NCI-H1092 treated with DMSO at 0.1 percent for 48 hours (cell line): ENCODE results near the gene MRPL20.
"Not testable (repeated sequence)": the region's sequence is repeated elsewhere in the genome, so short reads cannot be mapped to it uniquely, and the experiment has no call there.

Experiments
- DNase-seq: peaks from one replicate; lab custom pipeline; 2025; lab: John Stamatoyannopoulos, UW

MRPL20 gene

DNA sequence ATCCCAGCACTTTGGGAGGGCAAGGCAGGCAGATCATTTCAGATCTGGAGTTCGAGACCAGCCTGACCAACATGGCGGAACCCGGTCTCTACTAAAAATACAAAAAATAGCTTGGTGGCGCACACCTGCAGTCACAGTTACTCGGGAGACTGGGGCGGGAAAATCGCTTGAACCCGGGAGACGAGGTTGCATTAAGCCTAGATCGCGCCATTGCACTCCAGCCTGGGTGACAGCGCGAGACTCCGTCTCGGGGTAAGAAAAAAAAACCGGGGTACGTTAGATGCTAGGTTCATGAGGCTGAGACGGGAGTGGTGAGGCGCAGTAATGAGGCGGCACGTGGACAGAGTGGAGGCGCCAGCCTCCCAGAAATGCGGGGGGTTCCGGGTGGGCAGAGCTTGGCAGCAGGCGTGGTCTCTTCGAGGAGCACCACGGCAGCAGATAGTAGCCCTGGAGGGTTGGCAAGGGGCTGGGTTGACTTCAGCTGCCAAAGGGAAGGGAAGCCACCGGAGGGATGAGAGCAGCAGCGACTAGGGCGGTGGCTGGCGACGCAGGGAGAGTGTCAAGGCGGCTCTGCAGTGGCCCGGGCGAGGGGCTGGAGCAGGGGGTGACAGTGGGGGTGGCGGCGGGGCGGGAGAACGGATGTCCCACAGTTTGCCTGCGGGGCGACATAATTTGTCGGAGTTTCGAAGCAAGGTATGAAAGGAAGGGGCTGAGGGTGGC lies 832 bp downstream of the MRPL20 start:
- DNase-seq, result no peak

DNA sequence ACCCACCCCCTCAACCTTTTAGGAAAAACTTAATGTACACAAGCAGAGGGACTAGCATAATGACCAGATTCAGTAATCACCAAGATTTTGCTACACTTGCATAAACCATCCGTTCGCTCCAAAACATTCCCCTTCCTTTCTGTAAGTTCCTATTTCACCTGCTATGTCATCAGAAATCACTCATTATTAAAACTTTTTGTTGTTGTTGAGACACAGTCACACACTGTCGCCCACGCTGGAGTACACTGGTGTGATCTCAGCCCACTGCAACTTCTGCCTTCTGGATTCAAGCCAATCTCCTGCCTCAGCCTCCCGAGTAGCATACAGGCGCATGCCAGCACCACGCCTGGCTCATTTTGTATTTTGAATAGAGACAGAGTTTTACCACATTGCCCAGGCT lies 3.4 kb downstream of the MRPL20 start:
- no peak for DNase-seq

DNA sequence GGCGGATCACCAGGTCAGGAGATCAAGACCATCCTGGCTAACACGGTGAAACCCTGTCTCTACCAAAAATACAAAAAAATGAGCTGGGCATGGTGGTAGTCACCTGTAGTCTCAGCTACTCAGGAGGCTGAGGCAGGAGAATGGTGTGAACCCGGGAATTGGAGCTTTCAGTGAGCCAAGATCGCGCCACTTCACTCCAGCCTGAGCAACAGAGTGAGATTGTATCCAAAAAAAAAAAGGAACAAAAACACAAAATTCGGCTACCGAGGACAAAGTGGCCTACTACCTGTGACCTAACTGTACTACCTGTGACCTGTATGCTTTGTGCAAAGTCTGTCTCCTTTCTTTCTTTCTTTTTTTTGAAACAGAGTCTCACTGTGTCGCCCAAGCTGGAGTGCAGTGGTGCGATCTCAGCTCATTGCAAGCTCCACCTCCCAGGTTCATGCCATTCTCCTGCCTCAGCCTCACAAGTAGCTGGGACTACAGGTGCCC lies 4.1 kb downstream of the MRPL20 start:
- not testable (repeated sequence) for DNase-seq

- no peak for DNase-seq
These were observed 4.8 kb downstream of the MRPL20 start for GRCh38 chr1:1402072-1402900.

DNA sequence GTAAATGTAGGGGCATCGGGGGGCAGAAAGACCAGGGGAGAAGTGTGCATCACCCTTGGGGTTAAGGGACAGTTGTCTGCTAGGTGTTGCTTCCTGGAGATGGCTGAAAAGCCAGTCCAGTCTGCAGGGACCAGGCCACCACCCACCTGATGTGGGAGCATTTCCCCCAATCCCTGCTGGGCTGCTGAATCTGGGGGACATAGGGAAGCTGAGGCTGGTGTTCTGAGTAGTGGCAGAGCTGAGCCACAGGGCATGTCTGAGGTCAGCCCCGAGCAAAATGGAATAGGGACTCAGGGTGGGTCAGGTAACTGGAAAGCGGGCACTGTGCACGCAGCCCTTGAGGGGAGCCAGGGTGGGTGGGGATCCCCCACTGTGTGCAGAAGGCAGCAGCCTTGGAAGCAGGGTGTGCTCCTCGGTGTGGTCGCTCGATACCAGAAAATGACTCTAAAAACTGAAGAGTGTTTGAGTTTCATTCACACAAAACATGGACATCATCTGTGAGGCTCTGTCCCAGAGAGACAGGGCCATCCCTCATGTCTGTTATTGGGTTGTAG lies 5.6 kb downstream of the MRPL20 start:
- no peak for DNase-seq

DNA sequence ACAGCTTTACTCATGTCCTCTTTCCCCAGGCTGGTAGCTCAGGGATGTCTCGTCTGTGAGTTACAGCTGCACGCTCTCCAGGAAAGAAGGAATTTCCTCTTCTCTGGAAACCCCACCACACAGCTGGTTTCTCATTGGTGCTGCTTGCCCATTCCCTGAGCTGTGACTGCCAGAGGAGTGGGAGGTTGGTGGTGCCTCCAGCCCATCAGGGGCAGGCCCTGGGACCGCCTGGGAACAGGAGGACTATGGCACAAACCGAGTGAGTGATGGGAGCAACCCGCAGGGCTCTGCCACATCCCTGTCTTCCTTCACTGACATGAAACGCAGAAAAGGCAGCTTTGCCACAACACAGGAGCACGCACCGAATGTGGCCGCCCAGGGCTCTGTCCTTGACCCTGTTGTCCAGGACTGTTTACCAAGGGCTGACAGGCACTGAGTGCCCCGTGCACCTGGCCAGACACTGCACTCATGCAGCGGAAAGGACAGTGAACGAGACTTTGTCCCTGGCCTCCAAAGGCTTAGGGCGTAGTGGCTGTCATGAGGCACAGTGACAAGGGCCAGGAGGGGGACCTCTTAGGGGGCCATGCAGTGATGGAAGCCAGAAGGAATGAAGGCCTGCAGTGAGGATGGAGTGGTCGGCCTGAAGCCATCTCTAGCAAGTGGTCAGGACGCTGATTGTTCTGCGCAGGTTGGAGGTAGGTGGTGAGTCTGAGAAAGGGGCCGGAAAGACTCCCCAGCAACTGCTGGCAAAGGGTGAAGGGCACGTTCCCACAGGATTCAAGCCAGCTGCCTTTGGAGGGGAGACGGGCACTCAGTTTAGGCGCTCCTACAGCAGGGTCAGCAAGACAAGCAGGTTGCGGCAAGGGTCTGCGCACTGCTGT lies 6.3 kb downstream of the MRPL20 start:
- DNase-seq, result no peak

GRCh38 chr1:1399872-1400575 lies 7.1 kb downstream of the MRPL20 start:
- DNase-seq, result no peak

DNA sequence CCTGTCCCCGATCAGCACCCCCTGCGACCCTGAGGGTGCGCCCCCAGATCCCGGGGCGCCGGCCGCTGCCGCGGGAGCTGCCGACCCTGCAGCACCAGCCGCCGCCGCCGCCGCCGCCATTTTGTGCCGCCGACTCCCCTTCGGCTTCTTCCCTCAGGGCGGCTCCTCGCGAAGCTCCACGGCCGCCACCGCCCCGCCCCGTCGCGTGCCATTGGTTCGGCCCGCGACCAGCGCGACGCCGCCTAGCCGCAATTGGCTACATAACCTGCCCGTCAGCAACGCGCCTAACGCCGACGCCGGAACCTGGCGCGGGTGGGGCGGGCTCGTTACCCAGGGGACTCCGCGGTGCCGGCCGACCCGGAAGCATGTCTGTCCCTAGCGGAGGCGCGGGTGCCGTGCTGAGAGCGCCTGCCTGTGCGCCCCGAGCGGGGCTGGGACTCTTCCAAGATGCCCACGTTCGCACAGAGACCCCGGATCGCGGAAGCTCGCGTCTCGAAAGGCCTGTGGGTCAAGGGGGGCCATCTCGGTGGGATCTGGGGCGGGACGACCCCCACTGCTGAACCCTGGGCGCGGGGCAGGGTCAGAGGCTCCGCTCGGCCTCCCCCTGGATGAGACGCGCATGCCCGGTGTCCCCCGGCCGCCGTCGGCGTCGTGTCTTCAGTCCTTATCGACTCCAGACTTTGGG lies 7.8 kb downstream of the MRPL20 start, which contains the start of gene CCNL2:
Gene CCNL2, minus strand, starts transcription at position 149 of the 685 bp plus-strand sequence. Its CDS starts 29 bp downstream, at position 120.
- DNase-seq, result peak; percentile 89

DNA sequence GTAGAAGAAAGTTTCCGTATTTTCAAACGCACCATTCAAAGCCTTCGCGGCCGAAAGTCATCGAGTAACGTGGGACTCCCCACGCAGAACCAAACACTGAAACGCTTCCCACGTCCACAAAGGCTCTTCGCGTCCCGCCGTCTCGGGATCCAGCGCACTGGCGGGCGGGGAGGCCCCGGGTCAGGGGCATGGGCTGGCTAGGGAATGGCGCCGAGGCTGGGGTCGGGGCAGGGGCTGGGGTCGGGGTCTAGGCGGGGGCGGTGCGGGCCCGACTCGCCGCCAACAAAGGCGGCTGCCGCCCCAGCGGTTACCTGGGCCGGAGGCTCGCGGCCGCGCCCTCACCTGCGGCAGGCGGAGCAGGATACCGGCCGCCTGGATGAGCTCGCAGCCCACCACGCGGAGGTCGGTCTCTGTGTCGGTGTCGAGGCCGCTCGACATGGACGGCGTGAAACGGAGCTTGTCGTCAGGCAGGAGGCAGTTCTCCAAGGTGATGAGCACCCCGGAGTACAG lies 8.4 kb downstream of the MRPL20 start:
- no peak for DNase-seq

- no peak for DNase-seq
These were observed 9.1 kb downstream of the MRPL20 start for GRCh38 chr1:1397839-1398523.

DNA sequence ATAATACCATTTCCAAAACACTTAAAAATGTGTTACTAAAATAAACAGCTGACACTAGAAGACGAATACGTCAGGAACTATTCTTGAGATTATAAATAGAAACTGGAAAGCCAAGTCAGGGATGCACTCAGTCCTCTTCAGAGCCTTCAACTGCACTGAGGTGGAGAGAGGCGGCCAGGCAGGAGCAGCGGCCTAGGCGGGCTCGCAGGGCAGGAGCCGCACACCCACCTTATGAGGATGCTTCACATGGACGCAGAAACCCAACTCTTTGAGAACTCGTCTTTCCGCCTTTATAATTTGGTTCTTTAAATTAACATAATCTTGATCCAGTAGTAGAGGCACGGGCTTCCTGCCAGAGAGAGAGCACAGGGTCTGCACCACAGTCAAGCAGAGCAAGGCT lies 11.9 kb downstream of the MRPL20 start:
- no peak for DNase-seq

- DNase-seq, result no peak
These were observed 13.0 kb downstream of the MRPL20 start for GRCh38 chr1:1394116-1394515.

DNA sequence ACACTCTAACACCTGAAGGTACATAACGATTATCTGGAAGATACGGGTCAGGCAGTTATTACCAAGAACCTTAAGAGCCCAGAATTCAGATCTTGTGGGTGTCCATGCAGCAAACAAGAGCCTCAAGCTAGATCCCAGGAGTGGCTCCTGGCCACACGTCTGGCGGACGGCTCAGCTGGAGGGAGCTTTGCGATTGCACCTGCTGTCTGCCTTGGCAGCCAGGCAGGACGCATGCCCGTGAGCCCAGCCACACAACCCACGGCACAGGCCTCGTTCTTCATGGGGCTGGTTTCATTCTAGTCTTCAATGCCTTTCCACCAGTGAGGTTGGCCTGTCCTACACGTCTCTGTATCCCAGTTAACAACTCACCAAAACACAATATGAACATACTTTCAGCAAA lies 13.7 kb downstream of the MRPL20 start:
- no peak for DNase-seq

- no peak for DNase-seq
These were observed 14.1 kb downstream of the MRPL20 start for GRCh38 chr1:1393014-1393413.

DNA sequence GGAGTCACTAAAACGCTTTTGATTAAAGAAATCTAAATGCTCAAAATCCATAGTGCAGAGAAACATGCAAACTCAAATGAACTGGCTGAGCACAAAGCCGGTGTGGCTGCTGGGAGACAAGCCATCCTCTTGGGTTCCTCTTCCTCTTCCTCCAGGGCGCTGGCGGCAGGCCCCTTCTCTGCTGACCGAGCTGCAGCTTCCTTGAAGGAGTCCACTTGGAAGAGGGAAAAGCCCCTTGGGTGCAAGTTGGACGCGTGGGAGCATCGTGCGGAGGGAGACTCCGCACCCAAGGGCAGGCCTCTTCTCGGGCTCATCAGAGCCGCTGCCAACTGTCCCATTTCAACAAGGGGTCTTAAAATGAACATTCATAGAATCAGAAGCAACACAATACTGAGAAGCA lies 15.9 kb downstream of the MRPL20 start:
- no peak for DNase-seq

- DNase-seq, result no peak
These were observed 16.4 kb downstream of the MRPL20 start for GRCh38 chr1:1390675-1391074.

- DNase-seq, result no peak
These were observed 19.0 kb downstream of the MRPL20 start for GRCh38 chr1:1388078-1388472.

DNA sequence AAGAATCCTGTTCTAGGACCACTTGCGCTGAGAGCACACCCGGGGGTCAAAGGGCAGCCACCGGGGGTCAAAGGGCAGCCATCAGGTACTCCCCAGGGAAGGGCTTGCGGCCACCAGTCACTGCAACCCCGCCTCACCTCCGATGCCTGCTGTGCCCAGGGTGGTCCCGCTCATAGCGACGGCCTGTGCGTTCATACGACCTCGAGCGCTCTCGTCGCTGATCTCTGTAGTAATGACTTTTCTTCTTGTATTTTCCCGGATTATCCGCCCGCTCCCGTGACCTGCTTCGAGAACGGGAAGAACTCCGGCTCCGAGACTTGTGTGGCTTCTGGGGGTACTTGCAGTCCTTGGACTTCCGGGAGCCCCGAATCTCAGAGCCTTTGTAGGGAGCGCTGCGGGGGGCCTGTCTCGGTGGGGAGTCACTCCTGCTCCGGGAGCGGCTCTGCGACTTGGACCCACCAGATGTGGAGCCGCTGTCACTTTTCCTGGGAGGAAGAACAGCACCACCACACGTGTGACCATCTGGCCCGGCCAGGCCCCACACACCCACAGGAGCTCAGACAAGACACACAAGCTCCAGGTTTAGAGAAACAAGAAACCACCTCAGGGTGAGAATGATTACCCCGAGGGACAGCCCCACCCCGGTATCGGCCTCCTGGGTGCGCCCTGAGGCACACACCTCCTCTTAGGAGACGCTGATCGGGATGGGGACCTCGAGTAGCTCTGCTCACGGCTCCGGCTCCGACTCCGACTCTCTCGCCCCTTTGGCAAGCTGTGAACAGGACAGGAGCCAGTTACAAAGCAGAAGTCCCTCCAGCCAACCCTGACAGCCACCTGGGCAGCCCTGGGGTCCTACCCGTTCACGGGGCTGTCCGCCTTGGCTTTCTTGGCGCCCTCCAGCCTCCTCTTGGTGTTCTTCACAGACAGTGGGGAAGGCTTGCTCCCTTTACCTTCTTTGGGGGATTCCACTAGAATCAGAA lies 19.7 kb downstream of the MRPL20 start:
- DNase-seq, result no peak

DNA sequence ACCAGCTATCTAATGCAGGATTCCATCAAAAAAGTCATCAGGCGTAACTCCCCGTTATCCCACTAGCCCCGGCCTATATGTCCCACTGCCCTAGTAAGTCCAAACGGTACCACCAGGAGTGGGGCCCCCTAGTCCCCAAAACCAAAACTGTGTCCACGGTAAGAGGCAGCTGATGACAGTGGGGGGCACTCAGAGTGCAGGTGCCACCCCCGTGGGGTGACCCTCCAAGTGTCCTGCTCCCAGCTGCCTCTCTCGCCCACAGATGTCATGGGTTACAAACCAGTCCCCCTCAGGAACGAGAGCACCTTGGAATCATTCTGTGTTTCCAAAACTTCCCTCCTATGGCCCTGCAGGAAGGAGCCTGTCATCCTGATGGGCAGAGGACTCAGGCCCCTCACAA lies 21.2 kb downstream of the MRPL20 start:
- DNase-seq, result no peak
